ENCODE data around the gene ELMO1.

- TF ChIP-seq CTCF (IDR thresholded peaks at IDR 0.05), result no peak
- no peak for TF ChIP-seq POLR2A (IDR thresholded peaks at IDR 0.05)
Observed at GRCh38 chr7:37428681-37429434, 19.8 kb downstream of the ELMO1 start.

All from adrenal gland (tissue), 5 donors.